ENCODE measurements around the gene COL6A2. TPM values are rescaled to one million over a fixed set of nuclear protein-coding genes. Genes with fewer than 3 reads are reported as not detected.

Gene COL6A2
- total and polyA plus RNA-seq, 10 of the 15 experiments (the other 5 are each of a cell fraction or from before 2014, with no cell fraction given), result 0.16 to 1.3 (median 0.34) TPM; not detected in 7

GRCh38 chr21:46100020-46100419 is 2.1 kb downstream of the COL6A2 start:
- Histone ChIP-seq H3K4me1 (ENCODE audit: control insufficient read depth, insufficient read depth, low read length) (no peaks in the 10 kb centered on the region), H3K36me3 (ENCODE audit: control insufficient read depth in 2 of 2, insufficient read depth in 2 of 2, low read length in 1 of 2) (no peaks in the 10 kb centered on the region), H2AFZ (ENCODE audit: control insufficient read depth, low read depth, low read length) (no peak overlapping the region), H3K9me3 (replicated peaks; ENCODE audit: control insufficient read depth, insufficient read depth, low read length) (no peaks in the 10 kb centered on the region; the same call in 2 of the 3 replicates), H4K20me1 (ENCODE audit: control insufficient read depth, insufficient read depth) (no peaks in the 10 kb centered on the region), H3K9ac (ENCODE audit: control insufficient read depth, insufficient read depth, low read length) (no peak overlapping the region), H3K27ac (ENCODE audit: control insufficient read depth, insufficient read depth) (no peak overlapping the region), H3K4me2 (ENCODE audit: control insufficient read depth, insufficient read depth) (no peak overlapping the region), H3K27me3 (replicated peaks in 1 of 2; ENCODE audit: control insufficient read depth in 2 of 2, insufficient read depth in 2 of 2, low read length in 1 of 2) (no peaks in the 10 kb centered on the region), H3K79me2 (ENCODE audit: control insufficient read depth, insufficient read depth, low read length) (no peaks in the 10 kb centered on the region), H3K4me3 (no peak overlapping the region)
- FAIRE-seq, result no peak
- ChIA-PET CTCF (no interaction called here), RAD21 (ENCODE audit: unreplicated experiment) (no interaction called here), SMC1A (ENCODE audit: uncharacterized antibody, unreplicated experiment) (no interaction called here), POLR2A (no interaction called here)
- no TSS peak for BruUV-seq (replicated peaks)
- in situ Hi-C loops (cut with MboI), result no loop called here
- DNase-seq (ENCODE audit: low read depth, low spot score), result no peak
- ATAC-seq, result no peak
- intact Hi-C loops (cut with micrococcal nuclease; ENCODE audit: unreplicated experiment), result no loop called here
- TF ChIP-seq NFXL1 (IDR thresholded peaks at IDR 0.05; ENCODE audit: borderline replicate concordance) (no peak), GABPA (IDR thresholded peaks at IDR 0.05; ENCODE audit: low read depth) (no peak), GATAD2B (conservative IDR thresholded peaks at IDR 0.05; ENCODE audit: low read depth) (no peak), MXI1 (IDR thresholded peaks at IDR 0.05; ENCODE audit: low read depth, low read length) (no peak), RELA (IDR thresholded peaks at IDR 0.05; ENCODE audit: borderline replicate concordance, partially characterized antibody) (no peak), DPF2 (IDR thresholded peaks at IDR 0.05) (no peak), STAT1 (conservative IDR thresholded peaks at IDR 0.05) (no peak), ZNF384 (IDR thresholded peaks at IDR 0.05; ENCODE audit: borderline replicate concordance, low read depth, low read length) (no peak), POLR2AphosphoS2 (IDR thresholded peaks at IDR 0.05; ENCODE audit: low read depth, low read length) (no peak), ZSCAN29 (IDR thresholded peaks at IDR 0.05) (no peak), IRF5 (IDR thresholded peaks at IDR 0.05; ENCODE audit: borderline replicate concordance) (no peak), NFYA (IDR thresholded peaks at IDR 0.05; ENCODE audit: borderline replicate concordance, low read depth, low read length) (no peak), PBX3 (IDR thresholded peaks at IDR 0.05; ENCODE audit: insufficient replicate concordance, low read depth, low read length) (no peak)
- TF ChIP-seq, protein P1, sequence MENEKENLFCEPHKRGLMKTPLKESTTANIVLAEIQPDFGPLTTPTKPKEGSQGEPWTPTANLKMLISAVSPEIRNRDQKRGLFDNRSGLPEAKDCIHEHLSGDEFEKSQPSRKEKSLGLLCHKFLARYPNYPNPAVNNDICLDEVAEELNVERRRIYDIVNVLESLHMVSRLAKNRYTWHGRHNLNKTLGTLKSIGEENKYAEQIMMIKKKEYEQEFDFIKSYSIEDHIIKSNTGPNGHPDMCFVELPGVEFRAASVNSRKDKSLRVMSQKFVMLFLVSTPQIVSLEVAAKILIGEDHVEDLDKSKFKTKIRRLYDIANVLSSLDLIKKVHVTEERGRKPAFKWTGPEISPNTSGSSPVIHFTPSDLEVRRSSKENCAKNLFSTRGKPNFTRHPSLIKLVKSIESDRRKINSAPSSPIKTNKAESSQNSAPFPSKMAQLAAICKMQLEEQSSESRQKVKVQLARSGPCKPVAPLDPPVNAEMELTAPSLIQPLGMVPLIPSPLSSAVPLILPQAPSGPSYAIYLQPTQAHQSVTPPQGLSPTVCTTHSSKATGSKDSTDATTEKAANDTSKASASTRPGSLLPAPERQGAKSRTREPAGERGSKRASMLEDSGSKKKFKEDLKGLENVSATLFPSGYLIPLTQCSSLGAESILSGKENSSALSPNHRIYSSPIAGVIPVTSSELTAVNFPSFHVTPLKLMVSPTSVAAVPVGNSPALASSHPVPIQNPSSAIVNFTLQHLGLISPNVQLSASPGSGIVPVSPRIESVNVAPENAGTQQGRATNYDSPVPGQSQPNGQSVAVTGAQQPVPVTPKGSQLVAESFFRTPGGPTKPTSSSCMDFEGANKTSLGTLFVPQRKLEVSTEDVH (IDR thresholded peaks at IDR 0.05; ENCODE audit: low read depth, partially characterized antibody), result no peak
- TF ChIP-seq, protein P2, sequence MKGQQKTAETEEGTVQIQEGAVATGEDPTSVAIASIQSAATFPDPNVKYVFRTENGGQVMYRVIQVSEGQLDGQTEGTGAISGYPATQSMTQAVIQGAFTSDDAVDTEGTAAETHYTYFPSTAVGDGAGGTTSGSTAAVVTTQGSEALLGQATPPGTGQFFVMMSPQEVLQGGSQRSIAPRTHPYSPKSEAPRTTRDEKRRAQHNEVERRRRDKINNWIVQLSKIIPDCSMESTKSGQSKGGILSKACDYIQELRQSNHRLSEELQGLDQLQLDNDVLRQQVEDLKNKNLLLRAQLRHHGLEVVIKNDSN (IDR thresholded peaks at IDR 0.05; ENCODE audit: borderline replicate concordance, extremely low read length, insufficient read depth, low read depth, low read length), result no peak
- TF ChIP-seq, protein P3, sequence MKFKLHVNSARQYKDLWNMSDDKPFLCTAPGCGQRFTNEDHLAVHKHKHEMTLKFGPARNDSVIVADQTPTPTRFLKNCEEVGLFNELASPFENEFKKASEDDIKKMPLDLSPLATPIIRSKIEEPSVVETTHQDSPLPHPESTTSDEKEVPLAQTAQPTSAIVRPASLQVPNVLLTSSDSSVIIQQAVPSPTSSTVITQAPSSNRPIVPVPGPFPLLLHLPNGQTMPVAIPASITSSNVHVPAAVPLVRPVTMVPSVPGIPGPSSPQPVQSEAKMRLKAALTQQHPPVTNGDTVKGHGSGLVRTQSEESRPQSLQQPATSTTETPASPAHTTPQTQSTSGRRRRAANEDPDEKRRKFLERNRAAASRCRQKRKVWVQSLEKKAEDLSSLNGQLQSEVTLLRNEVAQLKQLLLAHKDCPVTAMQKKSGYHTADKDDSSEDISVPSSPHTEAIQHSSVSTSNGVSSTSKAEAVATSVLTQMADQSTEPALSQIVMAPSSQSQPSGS (IDR thresholded peaks at IDR 0.05; ENCODE audit: low read length), result no peak
- WGBS (ENCODE audit: insufficient coverage, insufficient replicate concordance, low lambda C conversion rate, missing lambda C conversion rate), result 40% methylated on average over 6 of the region's 6 CpGs
